ENCODE data around the gene KCTD10.

- no peak for TF ChIP-seq CTCF (IDR thresholded peaks at IDR 0.05; ENCODE audit: borderline replicate concordance, extremely low read depth, low read length, poor library complexity, severe bottlenecking)
- no peak for TF ChIP-seq EZH2 (IDR thresholded peaks at IDR 0.05; ENCODE audit: borderline replicate concordance, low read depth, low read length, severe bottlenecking)
These were observed 46.9 kb downstream of the KCTD10 start for GRCh38 chr12:109430244-109430643.

All from DND-41 (cell line).